Liver (tissue), 9 donors: ENCODE data around the gene PLAC8. TPM values are rescaled to one million over a fixed set of nuclear protein-coding genes. Genes with fewer than 3 reads are reported as not detected.
"Not testable (repeated sequence)": the region's sequence is repeated elsewhere in the genome, so short reads cannot be mapped to it uniquely, and the experiment has no call there.

Experiments
- DNase-seq: peaks from one replicate; pipeline ENCODE4 v3.0.0-alpha.2; 2017; ENCODE audit warnings: low spot score
- H3K27ac ChIP-seq, 2 donors: one replicate each; pipeline ENCODE4 v1.7.0; 2013; ENCODE audit warnings: inconsistent platforms in 2 of 2, low read length in 2 of 2, control low read depth in 1 of 2, low read depth in 1 of 2, mild to moderate bottlenecking in 1 of 2
- H3K27me3 ChIP-seq, 4 donors: one replicate each; pipeline versions ENCODE4 v1.6.1 to v1.7.0; 2013; ENCODE audit warnings: low read length in 3 of 4, inconsistent platforms in 1 of 4, mild to moderate bottlenecking in 1 of 4, moderate library complexity in 1 of 4; ENCODE audit not compliant: control insufficient read depth in 4 of 4, insufficient read depth in 4 of 4
- H3K36me3 ChIP-seq, 4 donors: one replicate each; pipeline versions ENCODE4 v1.6.1 to v1.7.0; 2013; ENCODE audit warnings: low read length in 3 of 4, mild to moderate bottlenecking in 3 of 4, low read depth in 1 of 4, moderate library complexity in 1 of 4; ENCODE audit not compliant: control insufficient read depth in 4 of 4, insufficient read depth in 3 of 4
- H3K4me1 ChIP-seq, 4 donors: one replicate each; pipeline versions ENCODE4 v1.6.1 to v1.7.0; 2013; ENCODE audit warnings: low read length in 3 of 4, mild to moderate bottlenecking in 3 of 4, moderate library complexity in 1 of 4; ENCODE audit not compliant: control insufficient read depth in 4 of 4, insufficient read depth in 4 of 4
- H3K4me3 ChIP-seq, 3 donors: one replicate each; pipeline versions ENCODE4 v1.6.1 to v1.7.0; 2013; ENCODE audit warnings: low read length in 3 of 3, control low read depth in 1 of 3, low read depth in 1 of 3, mild to moderate bottlenecking in 1 of 3
- H3K9ac ChIP-seq, 2 donors: one replicate each; pipeline ENCODE4 v1.7.0; 2013; ENCODE audit warnings: low read length in 2 of 2, mild to moderate bottlenecking in 2 of 2, moderate library complexity in 2 of 2, control low read depth in 1 of 2, low read depth in 1 of 2
- H3K9me3 ChIP-seq, 4 donors: one replicate each; pipeline versions ENCODE4 v1.6.1 to v1.7.0; 2013; ENCODE audit warnings: low read length in 3 of 4; ENCODE audit not compliant: control insufficient read depth in 4 of 4
- FOXA1 ChIP-seq: IDR thresholded peaks from 2 replicates; pipeline ENCODE4 v1.6.1; 2016; ENCODE audit warnings: antibody characterized with exemption
- GABPA ChIP-seq, 2 donors: IDR thresholded peaks in 1 of 2; conservative IDR thresholded peaks in 1 of 2; 2 replicates each; pipeline ENCODE4 v1.6.1; 2016; ENCODE audit warnings: antibody characterized with exemption in 2 of 2, mild to moderate bottlenecking in 1 of 2, moderate library complexity in 1 of 2
- HNF4A ChIP-seq, 2 donors: conservative IDR thresholded peaks; 2 replicates each; pipeline ENCODE4 v1.6.1; 2016; ENCODE audit warnings: antibody characterized with exemption in 2 of 2, mild to moderate bottlenecking in 2 of 2
- HNF4G ChIP-seq: IDR thresholded peaks from 2 replicates; pipeline ENCODE4 v1.6.1; 2016; ENCODE audit warnings: antibody characterized with exemption
- JUND ChIP-seq, 2 donors: IDR thresholded peaks; 2 replicates each; pipeline ENCODE4 v1.6.1; 2016; ENCODE audit warnings: antibody characterized with exemption in 2 of 2
- NR2F2 ChIP-seq: IDR thresholded peaks from 2 replicates; pipeline ENCODE4 v1.6.1; 2016; ENCODE audit warnings: antibody characterized with exemption
- SP1 ChIP-seq: IDR thresholded peaks from 2 replicates; pipeline ENCODE4 v1.6.1; 2018; ENCODE audit warnings: antibody characterized with exemption, mild to moderate bottlenecking
- TAF1 ChIP-seq: conservative IDR thresholded peaks from 2 replicates; pipeline ENCODE4 v1.6.1; 2016; ENCODE audit warnings: antibody characterized with exemption, mild to moderate bottlenecking
- WGBS: extraction: QIAGEN DNeasy Blood & Tissue Kit; methylation state at CpG from one replicate; pipeline ENCODE4 v1.1.7; 2013; 5-methylcytosine and 5-hydroxymethylcytosine counted together
- polyA plus RNA-seq, 2 donors: library from polyadenylated mRNA; stranded (reverse) in 1 of 2; unstranded in 1 of 2; fragments of 200-250 nt in 1 of 2; fragments of >200 nt in 1 of 2; fragmentation: Nextera tagmentation in 1 of 2; extraction: Ambion mirVana in 1 of 2; gene quantifications; one replicate each; pipeline versions ENCODE4 v1.2.1 to v1.2.3, GENCODE V29; 2013 to 2015
- total RNA-seq, 2 donors: library from RNA; depleted of rRNA; stranded (reverse); fragments of >200 nt; gene quantifications; one replicate each; pipeline ENCODE4 v1.2.3, GENCODE V29; 2014
- TF ChIP-seq, protein P1 (sequence below): IDR thresholded peaks from 2 replicates; pipeline ENCODE4 v1.6.1; 2016; ENCODE audit warnings: antibody characterized with exemption
- TF ChIP-seq, protein P2 (sequence below): IDR thresholded peaks from 2 replicates; pipeline ENCODE4 v1.6.1; 2016; ENCODE audit warnings: antibody characterized with exemption, mild to moderate bottlenecking
- TF ChIP-seq, protein P3 (sequence below): IDR thresholded peaks from 2 replicates; pipeline ENCODE4 v1.6.1; 2016; ENCODE audit warnings: antibody characterized with exemption
- TF ChIP-seq, protein P4 (sequence below): fragments of 150-350 bp; IDR thresholded peaks from 2 replicates; pipeline ENCODE4 v1.5.1; 2017; ENCODE audit warnings: improper control_type of control experiment, low read depth, low read length; ENCODE audit not compliant: missing input control
- TF ChIP-seq, protein P5 (sequence below): IDR thresholded peaks from 2 replicates; pipeline ENCODE4 v1.6.1; 2016; ENCODE audit warnings: antibody characterized with exemption
- donor health status: healthy.
- donor health status: healthy.
- donor health status: healthy.
- donor health status: healthy.
- donor health status: healthy.

The PLAC8 gene
- total and polyA plus RNA-seq, 4 donors = 8.1 to 63.2 (median 14.2) TPM

DNA sequence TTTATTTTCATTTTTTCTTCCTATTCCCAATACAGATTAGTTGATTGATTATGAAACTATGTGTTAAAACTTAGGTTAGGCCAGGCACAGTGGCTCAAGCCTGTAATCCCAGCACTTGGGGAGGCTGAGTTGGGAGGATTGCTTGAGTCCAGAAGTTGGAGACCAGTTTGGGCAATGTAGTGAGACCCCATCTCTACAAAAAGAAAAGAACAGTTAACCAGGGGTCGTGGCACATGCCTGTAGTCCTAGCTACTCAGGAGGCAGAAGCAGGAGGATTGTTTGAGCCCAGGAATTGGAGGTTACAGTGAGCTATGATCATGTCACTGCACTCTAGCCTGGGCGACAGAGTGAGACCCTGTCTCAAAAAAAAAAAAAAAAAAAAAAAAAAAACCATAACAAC is 71.4 kb downstream of the PLAC8 start:
- DNase-seq, H3K9ac ChIP-seq, H3K9me3 ChIP-seq, H3K27ac ChIP-seq, H3K4me3 ChIP-seq, H3K36me3 ChIP-seq, H3K27me3 ChIP-seq, H3K4me1 ChIP-seq: not testable (repeated sequence)
- 96% methylated on average over 2 of the region's 2 CpGs for WGBS

DNA sequence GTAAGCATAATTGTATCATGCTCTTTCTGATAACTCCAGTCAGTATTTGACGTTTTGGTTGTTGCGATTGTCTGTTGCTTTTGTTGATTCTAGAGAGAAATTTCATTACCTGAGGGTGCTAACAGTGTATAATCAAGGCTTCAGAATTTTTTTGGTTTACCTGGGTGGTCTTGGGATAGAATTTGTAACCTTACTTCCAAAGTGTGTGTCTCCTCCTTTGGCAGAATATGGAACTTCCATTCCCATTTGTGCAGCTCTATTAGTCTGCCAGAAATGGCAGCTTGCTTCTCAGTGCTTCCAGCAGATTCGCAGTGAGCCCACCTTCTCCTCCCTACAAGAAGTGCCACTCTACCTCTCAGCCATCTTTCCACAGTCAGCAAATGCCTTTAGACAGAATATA is 74.3 kb downstream of the PLAC8 start:
- no peak for DNase-seq
- Histone ChIP-seq H3K9ac (no peak overlapping the region), H3K27ac (no peak overlapping the region), H3K9me3 (no peaks in the 10 kb centered on the region), H3K36me3 (no peaks in the 10 kb centered on the region), H3K4me1 (peaks cover 0 to 20% (median 11%) of the 10 kb centered on the region in 4 donors), H3K4me3 (no peak overlapping the region), H3K27me3 (no peaks in the 10 kb centered on the region)
- TF ChIP-seq FOXA1 (no peak), JUND (IDR thresholded peaks at IDR 0.05) (no peak), SP1 (no peak), GABPA (IDR thresholded peaks at IDR 0.05 in 1 of 2, conservative IDR thresholded peaks at IDR 0.05 in 1 of 2) (no peak), NR2F2 (no peak), HNF4A (conservative IDR thresholded peaks at IDR 0.05) (no peak), HNF4G (no peak), TAF1 (no peak)
- TF ChIP-seq, protein P1, sequence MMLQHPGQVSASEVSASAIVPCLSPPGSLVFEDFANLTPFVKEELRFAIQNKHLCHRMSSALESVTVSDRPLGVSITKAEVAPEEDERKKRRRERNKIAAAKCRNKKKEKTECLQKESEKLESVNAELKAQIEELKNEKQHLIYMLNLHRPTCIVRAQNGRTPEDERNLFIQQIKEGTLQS = no peak
- TF ChIP-seq, protein P2, sequence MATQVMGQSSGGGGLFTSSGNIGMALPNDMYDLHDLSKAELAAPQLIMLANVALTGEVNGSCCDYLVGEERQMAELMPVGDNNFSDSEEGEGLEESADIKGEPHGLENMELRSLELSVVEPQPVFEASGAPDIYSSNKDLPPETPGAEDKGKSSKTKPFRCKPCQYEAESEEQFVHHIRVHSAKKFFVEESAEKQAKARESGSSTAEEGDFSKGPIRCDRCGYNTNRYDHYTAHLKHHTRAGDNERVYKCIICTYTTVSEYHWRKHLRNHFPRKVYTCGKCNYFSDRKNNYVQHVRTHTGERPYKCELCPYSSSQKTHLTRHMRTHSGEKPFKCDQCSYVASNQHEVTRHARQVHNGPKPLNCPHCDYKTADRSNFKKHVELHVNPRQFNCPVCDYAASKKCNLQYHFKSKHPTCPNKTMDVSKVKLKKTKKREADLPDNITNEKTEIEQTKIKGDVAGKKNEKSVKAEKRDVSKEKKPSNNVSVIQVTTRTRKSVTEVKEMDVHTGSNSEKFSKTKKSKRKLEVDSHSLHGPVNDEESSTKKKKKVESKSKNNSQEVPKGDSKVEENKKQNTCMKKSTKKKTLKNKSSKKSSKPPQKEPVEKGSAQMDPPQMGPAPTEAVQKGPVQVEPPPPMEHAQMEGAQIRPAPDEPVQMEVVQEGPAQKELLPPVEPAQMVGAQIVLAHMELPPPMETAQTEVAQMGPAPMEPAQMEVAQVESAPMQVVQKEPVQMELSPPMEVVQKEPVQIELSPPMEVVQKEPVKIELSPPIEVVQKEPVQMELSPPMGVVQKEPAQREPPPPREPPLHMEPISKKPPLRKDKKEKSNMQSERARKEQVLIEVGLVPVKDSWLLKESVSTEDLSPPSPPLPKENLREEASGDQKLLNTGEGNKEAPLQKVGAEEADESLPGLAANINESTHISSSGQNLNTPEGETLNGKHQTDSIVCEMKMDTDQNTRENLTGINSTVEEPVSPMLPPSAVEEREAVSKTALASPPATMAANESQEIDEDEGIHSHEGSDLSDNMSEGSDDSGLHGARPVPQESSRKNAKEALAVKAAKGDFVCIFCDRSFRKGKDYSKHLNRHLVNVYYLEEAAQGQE = no peak
- TF ChIP-seq, protein P3, sequence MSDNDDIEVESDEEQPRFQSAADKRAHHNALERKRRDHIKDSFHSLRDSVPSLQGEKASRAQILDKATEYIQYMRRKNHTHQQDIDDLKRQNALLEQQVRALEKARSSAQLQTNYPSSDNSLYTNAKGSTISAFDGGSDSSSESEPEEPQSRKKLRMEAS = no peak
- TF ChIP-seq, protein P4, sequence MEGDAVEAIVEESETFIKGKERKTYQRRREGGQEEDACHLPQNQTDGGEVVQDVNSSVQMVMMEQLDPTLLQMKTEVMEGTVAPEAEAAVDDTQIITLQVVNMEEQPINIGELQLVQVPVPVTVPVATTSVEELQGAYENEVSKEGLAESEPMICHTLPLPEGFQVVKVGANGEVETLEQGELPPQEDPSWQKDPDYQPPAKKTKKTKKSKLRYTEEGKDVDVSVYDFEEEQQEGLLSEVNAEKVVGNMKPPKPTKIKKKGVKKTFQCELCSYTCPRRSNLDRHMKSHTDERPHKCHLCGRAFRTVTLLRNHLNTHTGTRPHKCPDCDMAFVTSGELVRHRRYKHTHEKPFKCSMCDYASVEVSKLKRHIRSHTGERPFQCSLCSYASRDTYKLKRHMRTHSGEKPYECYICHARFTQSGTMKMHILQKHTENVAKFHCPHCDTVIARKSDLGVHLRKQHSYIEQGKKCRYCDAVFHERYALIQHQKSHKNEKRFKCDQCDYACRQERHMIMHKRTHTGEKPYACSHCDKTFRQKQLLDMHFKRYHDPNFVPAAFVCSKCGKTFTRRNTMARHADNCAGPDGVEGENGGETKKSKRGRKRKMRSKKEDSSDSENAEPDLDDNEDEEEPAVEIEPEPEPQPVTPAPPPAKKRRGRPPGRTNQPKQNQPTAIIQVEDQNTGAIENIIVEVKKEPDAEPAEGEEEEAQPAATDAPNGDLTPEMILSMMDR = no peak
- TF ChIP-seq, protein P5, sequence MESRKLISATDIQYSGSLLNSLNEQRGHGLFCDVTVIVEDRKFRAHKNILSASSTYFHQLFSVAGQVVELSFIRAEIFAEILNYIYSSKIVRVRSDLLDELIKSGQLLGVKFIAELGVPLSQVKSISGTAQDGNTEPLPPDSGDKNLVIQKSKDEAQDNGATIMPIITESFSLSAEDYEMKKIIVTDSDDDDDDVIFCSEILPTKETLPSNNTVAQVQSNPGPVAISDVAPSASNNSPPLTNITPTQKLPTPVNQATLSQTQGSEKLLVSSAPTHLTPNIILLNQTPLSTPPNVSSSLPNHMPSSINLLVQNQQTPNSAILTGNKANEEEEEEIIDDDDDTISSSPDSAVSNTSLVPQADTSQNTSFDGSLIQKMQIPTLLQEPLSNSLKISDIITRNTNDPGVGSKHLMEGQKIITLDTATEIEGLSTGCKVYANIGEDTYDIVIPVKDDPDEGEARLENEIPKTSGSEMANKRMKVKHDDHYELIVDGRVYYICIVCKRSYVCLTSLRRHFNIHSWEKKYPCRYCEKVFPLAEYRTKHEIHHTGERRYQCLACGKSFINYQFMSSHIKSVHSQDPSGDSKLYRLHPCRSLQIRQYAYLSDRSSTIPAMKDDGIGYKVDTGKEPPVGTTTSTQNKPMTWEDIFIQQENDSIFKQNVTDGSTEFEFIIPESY = no peak
- WGBS = 93% methylated on average over 3 of the region's 3 CpGs

Other genes starting within 250 kb of the PLAC8 start
- 100 to 1,000 TPM in 1 of 2 donors, 10 to 100 TPM in 1; 79.9 to 204 TPM for gene SEC31A, start 223.6 kb downstream of the PLAC8 start, total RNA-seq
- 10 to 100 TPM; 87.9 to 89.9 TPM for gene SEC31A, start 223.6 kb downstream of the PLAC8 start, polyA plus RNA-seq
- 1 to 10 TPM; 5.3 to 5.9 TPM for gene THAP9, start 214.0 kb downstream of the PLAC8 start, total RNA-seq
- gene THAP9, start 214.0 kb downstream of the PLAC8 start, polyA plus RNA-seq = 1 to 10 TPM; 1.1 to 1.6 TPM
- gene LIN54, start 103.9 kb downstream of the PLAC8 start, total RNA-seq = 10 to 100 TPM in 1 of 2 donors, 1 to 10 TPM in 1; 7.8 to 17.1 TPM
- 1 to 10 TPM; 2.0 to 2.7 TPM for gene LIN54, start 103.9 kb downstream of the PLAC8 start, polyA plus RNA-seq
- gene COPS4, start 79.5 kb downstream of the PLAC8 start, total RNA-seq = 10 to 100 TPM; 18.7 to 46.3 TPM
- 10 to 100 TPM; 15.3 to 16.1 TPM for gene COPS4, start 79.5 kb downstream of the PLAC8 start, polyA plus RNA-seq
- gene COQ2, start 170.1 kb upstream of the PLAC8 start, total RNA-seq = 10 to 100 TPM in 1 of 2 donors, 1 to 10 TPM in 1; 8.6 to 13.6 TPM
- 10 to 100 TPM in 1 of 2 donors, 1 to 10 TPM in 1; 10.0 to 11.6 TPM for gene COQ2, start 170.1 kb upstream of the PLAC8 start, polyA plus RNA-seq
- 1 to 10 TPM; 1.0 to 4.7 TPM for gene HPSE, start 220.1 kb upstream of the PLAC8 start, total RNA-seq
- 1 to 10 TPM in 1 of 2 donors, under 1 TPM in 1; 0.43 to 1.0 TPM for gene HPSE, start 220.1 kb upstream of the PLAC8 start, polyA plus RNA-seq